ENCODE data around the gene GDPD5. TPM values are rescaled to one million over a fixed set of nuclear protein-coding genes. Genes with fewer than 3 reads are reported as not detected.

Gene GDPD5
- total RNA-seq, 1 donor from 2014 or later, result 2.1 TPM

DNA sequence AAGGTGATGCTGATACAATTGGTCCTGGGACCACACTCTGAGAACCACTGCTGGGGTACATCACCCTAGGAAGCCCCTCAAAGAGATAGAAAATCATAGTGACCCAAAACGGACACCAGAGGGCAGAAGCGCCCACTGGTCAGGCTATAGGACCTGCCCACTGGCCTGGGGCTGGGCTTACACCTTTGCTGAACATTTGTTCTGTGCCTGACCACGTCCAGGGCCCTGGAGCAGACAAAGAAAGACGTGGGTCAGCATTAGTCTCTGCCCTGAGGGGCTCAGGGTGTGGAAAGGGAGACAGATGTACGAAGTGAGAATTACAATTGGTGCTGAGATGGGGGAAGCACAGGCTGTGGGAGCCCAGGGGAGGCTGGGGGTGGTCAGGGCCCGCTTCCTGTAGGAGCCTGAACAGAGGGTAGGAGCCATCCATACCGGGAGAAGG is 21.9 kb upstream of the GDPD5 start:
- Histone ChIP-seq H3K36me3 (ENCODE audit: control insufficient read depth, insufficient read depth, low read length) (no peaks in the 10 kb centered on the region), H3K27me3 (ENCODE audit: control insufficient read depth, insufficient read depth, low read length) (no peaks in the 10 kb centered on the region), H3K4me3 (ENCODE audit: low read depth, low read length) (no peak overlapping the region)
- FAIRE-seq (no peak), DNase-seq (ENCODE audit: low read depth) (peak; percentile 35)
- TF ChIP-seq CTCF (IDR thresholded peaks at IDR 0.05; ENCODE audit: insufficient read depth, low read length, severe bottlenecking), result peak; percentile 86

- no peak overlapping the region for H3K4me3 ChIP-seq (ENCODE audit: low read depth, low read length)
- H3K36me3 ChIP-seq (ENCODE audit: control insufficient read depth, insufficient read depth, low read length), result no peaks in the 10 kb centered on the region
- no peak for FAIRE-seq
- no peak for DNase-seq (ENCODE audit: low read depth)
- no peak for TF ChIP-seq CTCF (IDR thresholded peaks at IDR 0.05; ENCODE audit: insufficient read depth, low read length, severe bottlenecking)
- H3K27me3 ChIP-seq (ENCODE audit: control insufficient read depth, insufficient read depth, low read length), result no peaks in the 10 kb centered on the region
Measured at GRCh38 chr11:75547177-75547576, 21.4 kb upstream of the GDPD5 start.

DNA sequence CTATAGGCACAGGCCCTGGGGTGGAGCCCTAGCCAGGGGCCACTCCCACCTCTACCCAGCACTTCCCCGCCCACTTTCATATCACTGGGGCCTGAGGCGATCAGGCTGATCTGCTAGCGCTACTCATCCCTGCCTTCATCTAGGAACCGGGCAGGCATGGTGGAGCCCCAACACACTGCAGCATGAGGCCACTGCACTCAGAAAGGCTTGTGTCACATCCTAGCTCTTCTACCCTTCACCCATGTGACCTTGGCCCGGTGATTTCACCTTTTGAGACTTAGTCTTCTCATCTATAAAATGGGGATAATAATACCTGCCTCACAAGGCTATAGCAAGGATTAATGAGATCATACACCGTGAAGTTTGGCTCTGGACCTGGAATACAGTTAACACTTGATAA is 18.1 kb upstream of the GDPD5 start:
- FAIRE-seq (no peak), DNase-seq (ENCODE audit: low read depth) (no peak)
- TF ChIP-seq CTCF (IDR thresholded peaks at IDR 0.05; ENCODE audit: insufficient read depth, low read length, severe bottlenecking), result no peak
- Histone ChIP-seq H3K36me3 (ENCODE audit: control insufficient read depth, insufficient read depth, low read length) (no peaks in the 10 kb centered on the region), H3K4me3 (ENCODE audit: low read depth, low read length) (no peak overlapping the region), H3K27me3 (ENCODE audit: control insufficient read depth, insufficient read depth, low read length) (no peaks in the 10 kb centered on the region)

DNA sequence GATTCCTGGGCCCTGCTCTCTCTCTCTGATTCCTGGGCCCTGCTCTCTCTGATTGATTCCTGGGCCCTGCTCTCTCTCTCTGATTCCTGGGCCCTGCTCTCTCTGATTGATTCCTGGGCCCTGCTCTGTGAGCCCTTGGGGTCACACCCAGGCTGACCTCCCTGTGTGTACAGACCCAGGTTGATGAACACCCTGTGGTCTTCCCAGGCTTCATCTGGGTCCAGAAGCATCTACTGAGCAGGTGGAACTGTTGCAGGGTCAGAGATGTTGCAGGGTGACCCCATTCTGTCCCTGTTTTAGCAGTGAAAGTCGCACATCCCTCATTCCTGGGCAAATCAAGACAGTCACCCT is 16.3 kb upstream of the GDPD5 start:
- TF ChIP-seq CTCF (IDR thresholded peaks at IDR 0.05; ENCODE audit: insufficient read depth, low read length, severe bottlenecking), result no peak
- Histone ChIP-seq H3K27me3 (ENCODE audit: control insufficient read depth, insufficient read depth, low read length) (no peaks in the 10 kb centered on the region), H3K4me3 (ENCODE audit: low read depth, low read length) (no peak overlapping the region), H3K36me3 (ENCODE audit: control insufficient read depth, insufficient read depth, low read length) (no peaks in the 10 kb centered on the region)
- no peak for DNase-seq (ENCODE audit: low read depth)
- no peak for FAIRE-seq

GRCh38 chr11:75541193-75542087 is 15.7 kb upstream of the GDPD5 start:
- no peak overlapping the region for H3K4me3 ChIP-seq (ENCODE audit: low read depth, low read length)
- H3K27me3 ChIP-seq (ENCODE audit: control insufficient read depth, insufficient read depth, low read length), result no peaks in the 10 kb centered on the region
- no peak for TF ChIP-seq CTCF (IDR thresholded peaks at IDR 0.05; ENCODE audit: insufficient read depth, low read length, severe bottlenecking)
- DNase-seq (ENCODE audit: low read depth) (no peak), FAIRE-seq (no peak)
- no peaks in the 10 kb centered on the region for H3K36me3 ChIP-seq (ENCODE audit: control insufficient read depth, insufficient read depth, low read length)
